OCI-LY7 (cell line): ENCODE data around the gene RANBP17.

Experiments
- EZH2phosphoT487 ChIP-seq: fragments of 200-600 bp; sonication (generic); IDR thresholded peaks from 2 replicates; pipeline ENCODE4 v1.6.1; 2018; ENCODE audit warnings: low read depth, borderline replicate concordance, mild to moderate bottlenecking, mixed run types, antibody characterized with exemption, low read length, moderate library complexity, mixed read lengths
- TF ChIP-seq, protein P1 (sequence below): fragments of 200-600 bp; sonication (generic); conservative IDR thresholded peaks from 2 replicates; pipeline ENCODE4 v1.5.1; 2014; ENCODE audit warnings: mild to moderate bottlenecking, antibody characterized with exemption, low read length, moderate library complexity, mixed read lengths

DNA sequence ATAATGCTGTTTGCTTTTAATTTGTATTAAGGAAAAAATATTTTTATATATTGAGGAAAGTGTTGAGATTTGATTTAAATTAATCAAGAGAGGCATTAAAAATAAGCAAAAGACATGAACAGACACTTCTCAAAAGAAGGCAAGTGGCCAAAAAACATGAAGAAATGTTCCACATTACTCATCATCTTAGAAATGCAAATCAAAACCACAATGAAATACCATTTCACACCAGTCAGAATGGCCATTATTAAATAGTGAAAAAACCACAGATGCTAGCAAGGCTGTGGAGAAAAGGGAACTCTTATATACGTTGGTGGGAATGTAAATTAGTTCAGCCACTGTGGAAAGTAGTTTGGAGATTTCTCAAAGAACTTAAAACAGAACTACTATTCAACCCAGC is 45.9 kb downstream of the RANBP17 start:
- TF ChIP-seq, protein P1, sequence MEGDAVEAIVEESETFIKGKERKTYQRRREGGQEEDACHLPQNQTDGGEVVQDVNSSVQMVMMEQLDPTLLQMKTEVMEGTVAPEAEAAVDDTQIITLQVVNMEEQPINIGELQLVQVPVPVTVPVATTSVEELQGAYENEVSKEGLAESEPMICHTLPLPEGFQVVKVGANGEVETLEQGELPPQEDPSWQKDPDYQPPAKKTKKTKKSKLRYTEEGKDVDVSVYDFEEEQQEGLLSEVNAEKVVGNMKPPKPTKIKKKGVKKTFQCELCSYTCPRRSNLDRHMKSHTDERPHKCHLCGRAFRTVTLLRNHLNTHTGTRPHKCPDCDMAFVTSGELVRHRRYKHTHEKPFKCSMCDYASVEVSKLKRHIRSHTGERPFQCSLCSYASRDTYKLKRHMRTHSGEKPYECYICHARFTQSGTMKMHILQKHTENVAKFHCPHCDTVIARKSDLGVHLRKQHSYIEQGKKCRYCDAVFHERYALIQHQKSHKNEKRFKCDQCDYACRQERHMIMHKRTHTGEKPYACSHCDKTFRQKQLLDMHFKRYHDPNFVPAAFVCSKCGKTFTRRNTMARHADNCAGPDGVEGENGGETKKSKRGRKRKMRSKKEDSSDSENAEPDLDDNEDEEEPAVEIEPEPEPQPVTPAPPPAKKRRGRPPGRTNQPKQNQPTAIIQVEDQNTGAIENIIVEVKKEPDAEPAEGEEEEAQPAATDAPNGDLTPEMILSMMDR, result no peak
- TF ChIP-seq EZH2phosphoT487, result no peak
